Naive thymus-derived CD4-positive, alpha-beta T cell (primary cell): Measurements from ENCODE around the gene RPRD2. TPM values are rescaled to one million over a fixed set of nuclear protein-coding genes. Genes with fewer than 3 reads are reported as not detected.

ENCODE experiments used
- ATAC-seq: fragments of 150-1000 bp; cut with Tn5 transposase; 2 replicates; pipeline ENCODE4 v1.10.0; 2021; ENCODE audit warnings: mild to moderate bottlenecking, moderate library complexity
- CTCF ChIA-PET: fragments of 350-600 bp; sonication (Branson Sonifier 250); formaldehyde crosslinking; loops from one replicate; lab custom pipeline; 2021; ENCODE audit warnings: antibody characterized with exemption; lab: Charles Lee
- POLR2A ChIA-PET: fragments of 350-600 bp; sonication (Branson Sonifier 250); formaldehyde crosslinking; loops from one replicate; lab custom pipeline; 2021; ENCODE audit warnings: antibody characterized with exemption, inconsistent platforms; lab: Charles Lee
- DNase-seq, 9 donors: peaks; one replicate each; pipeline versions ENCODE4 v3.0.0 to v3.0.0-alpha.2; 2020 to 2022; ENCODE audit warnings: mixed read lengths in 1 of 9
- H3K27ac ChIP-seq: one replicate; pipeline ENCODE4 v1.7.0; 2013; ENCODE audit warnings: mild to moderate bottlenecking, low read depth, low read length, moderate library complexity
- H3K27me3 ChIP-seq, 2 donors: one replicate each; pipeline ENCODE4 v1.7.0; 2013; ENCODE audit warnings: low read length in 2 of 2, mild to moderate bottlenecking in 2 of 2, moderate library complexity in 2 of 2; ENCODE audit not compliant: control insufficient read depth in 2 of 2, insufficient read depth in 2 of 2
- H3K36me3 ChIP-seq, 3 experiments: 1 replicate in 2 of 3; 2 replicates in 1 of 3; pipeline ENCODE4 v1.7.0; 2013; ENCODE audit warnings: low read length in 3 of 3, mild to moderate bottlenecking in 3 of 3, moderate library complexity in 1 of 3; ENCODE audit not compliant: insufficient read depth in 3 of 3, control insufficient read depth in 2 of 3
- H3K4me1 ChIP-seq, 2 donors: one replicate each; pipeline ENCODE4 v1.7.0; 2013; ENCODE audit warnings: low read length in 2 of 2, mild to moderate bottlenecking in 2 of 2, moderate library complexity in 1 of 2; ENCODE audit not compliant: control insufficient read depth in 2 of 2, insufficient read depth in 2 of 2
- H3K4me3 ChIP-seq: 2 replicates; pipeline ENCODE4 v1.7.0; 2013; ENCODE audit warnings: mild to moderate bottlenecking, low read length
- H3K9me3 ChIP-seq, 3 experiments: 1 replicate in 2 of 3; 2 replicates in 1 of 3; pipeline ENCODE4 v1.7.0; 2013; ENCODE audit warnings: low read length in 3 of 3; ENCODE audit not compliant: control insufficient read depth in 2 of 3
- H3K27ac Mint-ChIP-seq, 9 donors: one replicate each; pipeline ENCODE4 v1.8.0; 2020 to 2022; ENCODE audit warnings: mixed read lengths in 9 of 9, mild to moderate bottlenecking in 8 of 9, moderate library complexity in 5 of 9, inconsistent platforms in 2 of 9
- H3K27me3 Mint-ChIP-seq, 5 donors: one replicate each; pipeline ENCODE4 v1.8.0; 2021 to 2022; ENCODE audit warnings: mixed read lengths in 5 of 5, mild to moderate bottlenecking in 1 of 5
- H3K36me3 Mint-ChIP-seq, 5 donors: one replicate each; pipeline ENCODE4 v1.8.0; 2020 to 2022; ENCODE audit warnings: mixed read lengths in 5 of 5, mild to moderate bottlenecking in 3 of 5, inconsistent platforms in 1 of 5
- H3K4me1 Mint-ChIP-seq, 7 donors: one replicate each; pipeline ENCODE4 v1.8.0; 2020 to 2022; ENCODE audit warnings: mixed read lengths in 7 of 7, mild to moderate bottlenecking in 3 of 7, inconsistent platforms in 1 of 7
- H3K4me3 Mint-ChIP-seq, 10 donors: one replicate each; pipeline ENCODE4 v1.8.0; 2020 to 2022; ENCODE audit warnings: mild to moderate bottlenecking in 10 of 10, mixed read lengths in 10 of 10, moderate library complexity in 6 of 10, inconsistent platforms in 2 of 10
- H3K9me3 Mint-ChIP-seq, 11 donors: one replicate each; pipeline ENCODE4 v1.8.0; 2020 to 2022; ENCODE audit warnings: mixed read lengths in 11 of 11, mild to moderate bottlenecking in 4 of 11, inconsistent platforms in 1 of 11, moderate library complexity in 1 of 11
- intact Hi-C, 2 donors: fragments of 100-400 bp; cut with micrococcal nuclease; formaldehyde crosslinking; loops; one replicate each; pipeline ENCODE4 v1.15.1; 2023
- polyA plus RNA-seq, 2 donors: library from polyadenylated mRNA; unstranded; fragments of 300-500 nt; fragmentation: Illumina TruSeq; gene quantifications; one replicate each; pipeline ENCODE4 v1.2.3, GENCODE V29; 2021
- total RNA-seq, 6 experiments: library from RNA in 5 of 6; stranded (reverse) in 5 of 6; gene quantifications; 1 replicate in 5 of 6; 2 replicates in 1 of 6; pipeline ENCODE4 v1.2.3 and lab custom pipeline; 2021 to 2026

Gene RPRD2
- total and polyA plus RNA-seq, 7 experiments from 2014 or later = 27.5 to 62.2 (median 40.6) TPM

DNA sequence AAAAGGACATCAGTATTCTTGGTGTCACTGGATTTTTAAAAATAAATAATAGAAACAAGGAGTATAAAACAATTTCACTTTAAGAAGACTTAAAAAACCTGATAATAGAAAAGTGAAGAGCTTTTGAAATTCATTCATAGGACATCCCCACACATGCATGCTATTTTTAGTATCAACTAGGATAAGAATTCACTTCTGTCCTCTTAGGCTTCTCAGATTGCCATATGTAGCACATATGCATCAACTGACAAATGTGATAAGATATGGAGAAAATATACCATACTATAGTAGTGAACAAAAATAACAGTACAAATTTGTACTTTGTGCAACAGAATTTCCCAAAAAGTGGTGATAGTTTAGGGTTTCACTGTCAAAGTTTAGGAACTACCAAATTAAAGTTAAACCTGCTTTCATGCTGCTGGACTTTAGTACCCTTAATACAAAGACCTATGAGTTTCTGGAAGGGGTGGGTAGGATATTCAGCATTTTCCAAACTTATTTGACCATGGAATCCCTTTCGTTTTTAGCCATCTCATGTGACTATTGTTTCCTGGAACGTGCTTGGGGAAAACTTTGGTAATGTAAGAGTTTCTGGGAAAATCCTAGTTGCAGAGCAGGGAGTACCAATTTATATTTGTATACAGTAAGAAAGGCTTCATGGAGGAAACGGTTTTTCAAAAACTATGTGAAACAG lies 19.8 kb downstream of the RPRD2 start:
- H3K4me1 ChIP-seq = peaks cover 5 to 17% of the 10 kb centered on the region in 2 donors
- no peak overlapping the region for H3K4me3 ChIP-seq
- peak overlapping the region in 2 of 10 donors; percentile 2 to 17 for H3K4me3 Mint-ChIP-seq
- ChIA-PET CTCF (no interaction called here), POLR2A (no interaction called here)
- intact Hi-C loops = no loop called here
- H3K9me3 Mint-ChIP-seq = peaks cover 0 to 2% (median 0%) of the 10 kb centered on the region in 11 donors
- ATAC-seq = no peak
- peaks cover 19 to 74% (median 56%) of the 10 kb centered on the region in 7 donors for H3K4me1 Mint-ChIP-seq
- H3K27ac Mint-ChIP-seq = peak overlapping the region in 4 of 9 donors; percentile 32 to 62 (median 47)
- H3K36me3 ChIP-seq = no peaks in the 10 kb centered on the region
- no peaks in the 10 kb centered on the region for H3K27me3 Mint-ChIP-seq
- H3K27ac ChIP-seq = no peak overlapping the region
- DNase-seq = no peak
- H3K27me3 ChIP-seq = no peaks in the 10 kb centered on the region
- H3K9me3 ChIP-seq = no peaks in the 10 kb centered on the region
- H3K36me3 Mint-ChIP-seq = peaks cover 0 to 9% (median 4%) of the 10 kb centered on the region in 5 donors

DNA sequence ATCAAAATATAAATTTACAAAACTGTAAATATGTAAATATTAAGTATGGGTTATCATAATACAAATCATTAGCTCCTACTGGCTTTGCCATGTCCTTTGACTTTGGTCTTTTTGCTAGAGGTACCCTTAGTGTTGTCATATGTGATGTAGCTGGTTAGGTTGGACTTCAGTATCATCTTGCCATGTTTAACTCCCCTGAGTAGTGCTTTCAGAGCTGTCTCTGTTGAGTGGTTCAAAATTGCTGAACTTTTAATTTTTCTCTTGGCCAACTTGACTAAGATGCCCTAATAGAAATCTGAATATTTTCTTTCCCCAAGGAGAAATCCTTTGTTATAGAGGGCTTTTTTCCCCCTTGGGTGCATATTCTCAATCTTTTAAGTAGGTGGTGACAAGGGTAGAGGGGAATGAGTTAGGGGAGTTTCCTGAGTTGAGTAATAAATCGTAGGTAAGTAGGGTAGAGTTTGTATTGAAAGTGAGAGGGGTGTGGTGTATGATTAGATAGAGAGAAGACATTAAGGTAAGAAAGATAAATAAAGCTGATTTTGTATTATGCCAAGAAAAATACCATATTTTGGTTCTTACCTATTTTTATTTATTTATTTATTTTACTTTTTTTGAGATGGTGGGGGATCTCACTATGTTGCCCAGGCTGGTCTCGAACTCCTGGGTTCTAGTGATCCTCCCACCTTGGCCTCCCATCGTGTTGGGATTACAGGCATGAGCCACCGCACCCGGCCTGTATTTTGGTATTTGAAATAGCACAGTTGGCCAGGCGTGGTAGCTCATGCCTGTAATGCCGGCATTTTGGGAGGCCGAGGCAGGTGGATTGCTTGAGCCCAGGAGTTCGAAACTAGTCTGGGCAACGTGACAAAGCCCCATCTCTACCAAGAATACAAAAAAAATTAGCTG lies 21.8 kb downstream of the RPRD2 start:
- ATAC-seq (no peak), DNase-seq (no peak)
- ChIA-PET POLR2A (interaction anchor here (1.3 to 1.4 kb wide), 2 partner anchors 13 to 22 kb away, joined by 3 to 4 read pairs; partner anchors contain the start of gene RPRD2), CTCF (interaction anchor here (0.6 kb wide), 1 partner anchor 433 kb away, joined by 3 read pairs; no protein-coding TSS in a partner anchor)
- Mint-ChIP-seq H3K36me3 (peaks cover 0 to 17% (median 4%) of the 10 kb centered on the region in 5 donors), H3K27ac (peak overlapping the region in 5 of 9 donors; percentile 35 to 82 (median 63)), H3K9me3 (peaks cover 0 to 2% (median 0%) of the 10 kb centered on the region in 11 donors), H3K27me3 (no peaks in the 10 kb centered on the region), H3K4me3 (peak overlapping the region in 5 of 10 donors; percentile 10 to 60 (median 55)), H3K4me1 (peaks cover 29 to 84% (median 66%) of the 10 kb centered on the region in 7 donors)
- Histone ChIP-seq H3K4me3 (no peak overlapping the region), H3K9me3 (no peaks in the 10 kb centered on the region), H3K4me1 (peaks cover 5 to 17% of the 10 kb centered on the region in 2 donors), H3K36me3 (no peaks in the 10 kb centered on the region), H3K27ac (no peak overlapping the region), H3K27me3 (no peaks in the 10 kb centered on the region)
- intact Hi-C loops = loop anchor here in 1 of 2 donors (2.0 kb wide), 1 partner anchor 21 kb away; the partner anchor contains the start of gene RPRD2

DNA sequence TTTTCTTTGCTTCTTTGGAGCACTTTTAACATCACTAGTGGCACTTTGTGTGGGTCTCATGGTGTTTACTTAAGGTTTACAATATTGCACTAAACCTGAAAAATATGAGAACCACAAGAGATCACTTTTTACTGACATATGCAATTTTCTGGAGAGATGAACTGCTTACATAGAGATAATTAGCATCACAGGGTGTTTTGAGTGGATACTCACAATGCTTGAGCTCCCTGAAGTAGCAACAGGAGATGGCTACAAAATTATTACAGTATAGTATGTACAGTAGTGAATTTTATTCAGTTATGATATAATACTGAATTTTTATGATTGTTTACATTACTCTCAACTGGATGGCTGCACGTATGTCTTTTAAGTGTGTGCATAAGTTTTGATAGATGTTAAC lies 22.6 kb downstream of the RPRD2 start:
- intact Hi-C loops = loop anchor here in 1 of 2 donors (2.0 kb wide), 1 partner anchor 22 kb away; the partner anchor contains the start of gene RPRD2

DNA sequence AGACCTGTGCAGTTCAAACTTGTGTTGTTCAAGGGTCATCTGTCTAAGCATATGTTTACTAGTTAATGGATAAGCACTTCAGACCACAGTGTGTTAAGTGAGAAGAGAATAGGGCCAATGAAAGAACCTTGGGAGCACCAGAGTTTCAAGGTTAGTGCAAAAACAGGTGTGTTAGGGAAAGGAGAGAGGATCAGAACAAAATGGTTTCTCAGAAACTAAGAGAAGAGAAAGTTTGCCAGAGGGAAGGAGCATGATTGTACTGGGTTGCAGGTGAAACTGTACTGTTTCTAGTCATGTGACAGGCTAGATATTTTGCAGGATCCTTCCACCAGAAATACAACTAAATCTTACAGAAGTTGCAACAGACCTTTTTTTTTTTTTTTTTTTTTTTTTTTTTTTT lies 23.3 kb downstream of the RPRD2 start:
- Histone ChIP-seq H3K27me3 (no peaks in the 10 kb centered on the region), H3K36me3 (no peaks in the 10 kb centered on the region), H3K4me3 (no peak overlapping the region), H3K4me1 (peaks cover 5 to 17% of the 10 kb centered on the region in 2 donors), H3K9me3 (no peaks in the 10 kb centered on the region), H3K27ac (no peak overlapping the region)
- Mint-ChIP-seq H3K4me1 (peaks cover 27 to 76% (median 62%) of the 10 kb centered on the region in 7 donors), H3K9me3 (peaks cover 0 to 2% (median 0%) of the 10 kb centered on the region in 11 donors), H3K27me3 (no peaks in the 10 kb centered on the region), H3K4me3 (peak overlapping the region in 8 of 10 donors; percentile 3 to 53 (median 12)), H3K27ac (peak overlapping the region in 7 of 9 donors; percentile 3 to 75 (median 25)), H3K36me3 (peaks cover 0 to 18% (median 4%) of the 10 kb centered on the region in 5 donors)
- POLR2A ChIA-PET = interaction anchor here (0.6 kb wide), 1 partner anchor 374 kb away, joined by 6 read pairs; no protein-coding TSS in a partner anchor
- DNase-seq (no peak), ATAC-seq (no peak)
- intact Hi-C loops = loop anchor here in 1 of 2 donors (2.0 kb wide), 1 partner anchor 22 kb away; the partner anchor contains the start of gene RPRD2
- CTCF ChIA-PET = no interaction called here

More for the DNA sequence above, 22.6 kb downstream of the RPRD2 start:
- H3K27ac Mint-ChIP-seq = peak overlapping the region in 3 of 9 donors; percentile 1 to 12 (median 2)
- peaks cover 0 to 18% (median 4%) of the 10 kb centered on the region in 5 donors for H3K36me3 Mint-ChIP-seq
- Histone ChIP-seq H3K27ac (no peak overlapping the region), H3K27me3 (no peaks in the 10 kb centered on the region), H3K9me3 (no peaks in the 10 kb centered on the region), H3K36me3 (no peaks in the 10 kb centered on the region), H3K4me1 (peaks cover 5 to 17% of the 10 kb centered on the region in 2 donors), H3K4me3 (no peak overlapping the region)
- ChIA-PET POLR2A (no interaction called here), CTCF (no interaction called here)
- DNase-seq (no peak), ATAC-seq (no peak)
- peaks cover 0 to 2% (median 0%) of the 10 kb centered on the region in 11 donors for H3K9me3 Mint-ChIP-seq
- no peaks in the 10 kb centered on the region for H3K27me3 Mint-ChIP-seq
- H3K4me1 Mint-ChIP-seq = peaks cover 27 to 77% (median 66%) of the 10 kb centered on the region in 7 donors
- peak overlapping the region in 3 of 10 donors; percentile 16 to 53 (median 37) for H3K4me3 Mint-ChIP-seq

DNA sequence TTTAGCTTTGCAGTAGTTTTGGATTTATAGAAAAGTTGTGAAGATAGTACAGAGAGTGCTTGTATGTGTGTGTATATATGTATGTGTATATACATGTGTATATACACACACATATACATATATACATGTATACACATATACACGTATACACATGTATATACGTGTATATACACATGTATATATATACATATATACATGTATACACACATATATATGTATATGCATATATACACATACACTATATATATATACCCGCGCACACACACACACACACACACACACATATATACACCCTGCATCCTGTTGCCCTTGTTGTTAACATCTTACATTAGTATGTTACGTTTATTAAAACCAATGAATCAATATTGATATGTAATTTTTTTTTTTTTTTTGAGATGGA lies 24.3 kb downstream of the RPRD2 start:
- peaks cover 33 to 80% (median 71%) of the 10 kb centered on the region in 7 donors for H3K4me1 Mint-ChIP-seq
- H3K4me3 Mint-ChIP-seq = no peak overlapping the region
- no peaks in the 10 kb centered on the region for H3K27me3 ChIP-seq
- no peak overlapping the region for H3K27ac ChIP-seq
- peak overlapping the region in 4 of 9 donors; percentile 7 to 70 (median 52) for H3K27ac Mint-ChIP-seq
- ChIA-PET POLR2A (interaction anchor here (0.5 kb wide), 1 partner anchor 34 kb away, joined by 3 read pairs; no protein-coding TSS in a partner anchor), CTCF (no interaction called here)
- H3K4me1 ChIP-seq = peaks cover 5 to 17% of the 10 kb centered on the region in 2 donors
- H3K36me3 ChIP-seq = no peaks in the 10 kb centered on the region
- intact Hi-C loops = no loop called here
- no peaks in the 10 kb centered on the region for H3K27me3 Mint-ChIP-seq
- H3K9me3 ChIP-seq = no peaks in the 10 kb centered on the region
- H3K4me3 ChIP-seq = no peak overlapping the region
- peaks cover 0 to 2% (median 0%) of the 10 kb centered on the region in 11 donors for H3K9me3 Mint-ChIP-seq
- ATAC-seq (no peak), DNase-seq (no peak)
- H3K36me3 Mint-ChIP-seq = peaks cover 0 to 18% (median 4%) of the 10 kb centered on the region in 5 donors

DNA sequence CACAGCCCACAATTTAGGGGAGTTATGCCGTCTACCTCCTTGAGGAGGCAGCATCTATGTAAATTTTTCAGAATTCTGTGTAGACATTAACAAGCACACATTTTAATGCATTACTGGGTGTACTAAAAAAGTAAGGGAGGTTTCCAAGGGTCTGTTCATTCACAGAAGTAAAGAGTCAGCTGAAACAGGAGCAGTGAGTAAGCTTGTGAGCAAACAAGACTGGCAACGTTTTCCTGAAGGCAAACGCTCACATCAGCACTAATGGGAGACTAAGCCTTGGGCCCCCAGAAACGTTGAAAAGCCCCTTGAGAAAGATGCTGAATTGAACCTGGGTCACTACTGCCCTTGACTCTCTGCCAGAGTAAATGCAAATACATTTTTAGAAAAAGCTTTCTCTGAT lies 25.7 kb downstream of the RPRD2 start:
- no peaks in the 10 kb centered on the region for H3K9me3 Mint-ChIP-seq
- ATAC-seq = no peak
- no peak overlapping the region for H3K4me3 ChIP-seq
- H3K4me3 Mint-ChIP-seq = peak overlapping the region in 1 of 10 donors; percentile 35
- POLR2A ChIA-PET = interaction anchor here (1.1 kb wide), 1 partner anchor 25 kb away, joined by 3 read pairs; the partner anchor contains the start of gene RPRD2
- peak overlapping the region in 5 of 9 donors; percentile 1 to 63 (median 24) for H3K27ac Mint-ChIP-seq
- no peaks in the 10 kb centered on the region for H3K36me3 ChIP-seq
- no peaks in the 10 kb centered on the region for H3K27me3 ChIP-seq
- peaks cover 5 to 17% of the 10 kb centered on the region in 2 donors for H3K4me1 ChIP-seq
- peaks cover 26 to 78% (median 67%) of the 10 kb centered on the region in 7 donors for H3K4me1 Mint-ChIP-seq
- CTCF ChIA-PET = no interaction called here
- no peak overlapping the region for H3K27ac ChIP-seq
- H3K36me3 Mint-ChIP-seq = peaks cover 0 to 17% (median 5%) of the 10 kb centered on the region in 5 donors
- no peak for DNase-seq
- no peaks in the 10 kb centered on the region for H3K27me3 Mint-ChIP-seq
- intact Hi-C loops = no loop called here
- no peaks in the 10 kb centered on the region for H3K9me3 ChIP-seq
